HG03460 (cell line): ENCODE measurements around the gene MAP1LC3B.

Source experiments
- ATAC-seq: cut with Tn5 transposase; IDR thresholded peaks from one replicate; pipeline ENCODE4 v1.9.1; 2021; ENCODE audit not compliant: unreplicated experiment

The MAP1LC3B gene

GRCh38 chr16:87425941-87426340, 33.8 kb downstream of the MAP1LC3B start:
- ATAC-seq = no peak

GRCh38 chr16:87426423-87427215, 34.5 kb downstream of the MAP1LC3B start:
- no peak for ATAC-seq

- ATAC-seq = no peak
These were observed 39.8 kb downstream of the MAP1LC3B start for GRCh38 chr16:87431926-87432325.

DNA sequence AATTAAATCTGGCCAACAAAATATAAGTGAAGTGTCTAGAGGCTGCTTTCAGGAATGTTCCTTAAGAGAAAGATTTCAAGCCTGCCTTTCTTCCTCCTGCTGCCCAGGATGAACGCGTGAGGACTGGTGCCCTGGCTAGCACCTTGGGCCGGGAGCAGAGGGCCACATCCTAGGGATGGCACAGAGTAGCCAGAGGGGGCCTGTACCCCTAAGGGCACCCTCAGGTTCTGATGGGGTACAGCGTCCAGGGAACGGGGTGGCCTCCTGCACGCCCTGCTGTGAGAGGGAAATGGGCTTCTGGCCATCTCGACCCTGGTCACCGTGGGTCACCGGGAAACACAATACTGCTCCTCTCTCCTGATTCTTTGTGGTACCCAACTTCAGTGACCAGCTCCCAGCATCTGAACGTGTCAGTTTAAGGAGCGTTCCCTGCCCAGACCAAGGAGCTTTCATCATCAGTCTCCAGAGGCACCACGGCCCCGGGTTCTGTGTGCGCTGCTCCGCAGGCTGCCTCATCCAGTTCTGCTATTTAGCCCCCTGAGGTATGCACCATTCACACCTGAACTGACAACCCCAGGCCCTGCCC, 40.3 kb downstream of the MAP1LC3B start:
- ATAC-seq = no peak

DNA sequence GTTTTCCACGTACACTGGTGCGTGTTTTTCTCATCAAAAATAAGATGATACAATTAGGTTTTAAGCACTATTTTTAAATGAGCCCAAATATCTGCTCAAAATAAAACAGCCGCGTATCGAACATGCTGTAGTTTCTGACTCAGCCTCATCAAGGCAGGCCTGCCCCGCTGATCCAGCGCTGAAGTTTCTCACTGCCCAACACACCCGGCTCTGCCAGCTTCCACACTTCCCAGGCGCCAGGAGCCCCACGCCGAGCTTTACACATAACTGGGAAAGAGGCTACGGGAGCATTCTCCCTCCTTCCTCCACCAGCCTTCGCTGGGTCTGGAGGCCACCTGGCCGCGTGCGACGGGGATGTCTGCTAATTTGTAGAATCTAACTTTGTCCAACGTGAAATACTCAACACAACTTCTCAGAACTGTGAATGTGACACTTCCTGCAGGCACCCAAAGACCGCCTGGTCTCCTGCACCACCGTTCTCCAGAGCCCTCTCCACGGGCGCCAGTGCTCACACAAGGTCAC, 42.1 kb downstream of the MAP1LC3B start:
- no peak for ATAC-seq

DNA sequence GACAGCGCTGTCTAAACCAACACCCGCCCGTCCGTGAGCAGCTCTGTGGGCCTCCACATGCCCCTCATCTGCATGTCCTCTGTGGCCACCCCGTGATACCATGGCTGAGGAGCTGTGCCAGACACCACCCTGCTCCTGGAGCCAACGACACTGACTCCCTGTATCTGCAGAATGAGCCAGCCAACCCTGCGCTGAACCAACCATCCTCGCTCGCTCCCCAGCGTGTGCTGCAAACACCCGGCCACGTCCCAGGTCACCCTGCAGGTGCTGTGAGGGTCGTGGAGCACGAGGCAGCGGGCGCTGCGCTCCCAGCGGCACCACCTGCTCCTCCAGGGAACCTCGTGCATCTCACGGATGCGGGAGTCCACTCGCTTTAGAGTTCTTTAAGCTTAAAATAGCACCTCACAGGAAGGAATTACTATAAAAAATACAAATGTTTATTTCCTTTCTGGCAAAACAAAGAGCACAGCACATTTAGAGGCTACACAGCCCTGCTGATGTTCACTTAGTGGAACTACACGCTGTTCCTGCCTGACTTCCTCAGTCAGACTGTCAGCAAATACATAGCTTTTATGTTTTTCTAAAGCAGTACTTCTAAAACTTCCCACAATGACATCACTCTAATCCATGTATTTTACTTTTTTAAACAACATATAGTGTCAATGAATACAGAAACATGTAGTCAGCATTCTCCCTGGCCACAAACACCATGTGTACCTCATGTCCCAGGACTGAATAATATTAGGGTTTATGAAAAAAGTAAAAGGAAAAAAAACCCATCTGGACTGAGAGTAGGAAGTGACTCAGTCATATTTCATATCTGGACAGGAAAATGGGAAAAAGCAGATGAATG, 43.5 kb downstream of the MAP1LC3B start:
- no peak for ATAC-seq

- ATAC-seq = no peak
These were observed 44.4 kb downstream of the MAP1LC3B start for GRCh38 chr16:87436225-87437172.

- no peak for ATAC-seq
These were observed 45.2 kb downstream of the MAP1LC3B start for GRCh38 chr16:87437327-87437726.

GRCh38 chr16:87437911-87438610, 45.9 kb downstream of the MAP1LC3B start:
- no peak for ATAC-seq

GRCh38 chr16:87438611-87438985, 46.5 kb downstream of the MAP1LC3B start:
- ATAC-seq = no peak

DNA sequence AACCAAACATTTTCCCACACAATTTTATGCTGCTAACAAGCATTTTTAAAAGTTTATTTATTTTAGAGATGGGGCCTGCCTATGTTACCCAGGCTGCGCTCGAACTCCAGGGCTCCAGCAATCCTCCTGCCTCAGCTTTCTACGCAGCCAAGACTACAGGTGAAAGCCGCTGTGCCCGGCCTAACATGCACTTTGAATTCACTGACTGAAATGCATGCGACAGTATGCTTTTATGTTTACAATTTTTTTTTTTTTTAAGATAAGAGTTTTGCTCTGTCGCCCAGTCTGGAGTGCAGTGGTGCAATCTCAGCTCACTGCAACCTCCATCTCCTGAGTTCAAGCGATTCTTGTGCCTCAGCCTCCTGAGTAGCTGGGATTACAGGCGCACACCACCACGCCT, 47.8 kb downstream of the MAP1LC3B start:
- no peak for ATAC-seq

DNA sequence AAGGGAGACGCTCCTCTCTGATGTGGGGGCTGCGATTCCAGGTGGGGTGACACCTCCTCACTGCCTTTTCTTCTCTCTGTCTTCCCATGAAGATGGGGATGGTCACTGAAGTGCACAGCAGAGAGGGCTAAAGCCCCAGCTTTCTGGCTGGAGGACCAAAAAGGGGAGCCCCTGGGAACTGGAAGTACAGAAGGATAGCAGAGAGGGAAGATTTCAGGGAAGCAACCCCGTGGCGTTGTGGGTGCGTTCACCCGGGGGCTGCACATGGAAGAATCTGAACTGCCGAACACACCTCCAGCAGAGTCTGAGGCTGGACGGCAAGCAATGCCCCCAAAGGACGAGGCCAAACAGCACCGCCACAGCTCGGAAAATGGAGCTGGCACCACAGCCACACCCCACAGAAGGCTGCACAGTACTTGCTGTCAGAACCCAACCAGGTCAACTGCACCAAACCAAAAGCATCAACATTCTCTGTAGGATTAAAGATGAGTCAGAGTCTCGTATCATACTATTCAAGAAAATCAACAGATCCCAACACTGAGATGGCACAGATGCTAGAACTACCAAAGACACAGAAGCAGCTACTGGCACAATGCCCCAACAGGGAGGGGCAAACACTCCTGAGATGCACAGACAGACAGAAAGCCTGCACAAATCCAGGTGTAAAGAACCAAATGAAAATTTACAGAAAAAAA, 49.9 kb downstream of the MAP1LC3B start:
- no peak for ATAC-seq

DNA sequence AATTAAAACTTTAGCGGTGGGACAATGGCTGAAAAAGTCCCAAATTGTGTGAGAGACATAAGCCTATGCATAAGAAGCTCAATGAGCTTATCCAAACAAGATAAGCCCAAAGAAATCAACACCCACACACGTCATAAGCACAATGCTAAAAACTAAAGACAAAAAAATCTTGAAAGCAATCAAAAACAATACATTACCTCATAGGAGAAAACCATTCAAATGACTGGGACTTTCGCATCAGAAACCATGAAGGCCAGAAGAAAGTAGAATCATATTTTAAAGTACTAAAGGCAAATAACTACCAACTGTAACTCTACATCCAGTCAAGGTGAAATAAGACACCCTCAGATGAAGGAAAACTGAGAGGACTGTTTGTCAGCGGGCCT, 50.4 kb downstream of the MAP1LC3B start:
- ATAC-seq = no peak

DNA sequence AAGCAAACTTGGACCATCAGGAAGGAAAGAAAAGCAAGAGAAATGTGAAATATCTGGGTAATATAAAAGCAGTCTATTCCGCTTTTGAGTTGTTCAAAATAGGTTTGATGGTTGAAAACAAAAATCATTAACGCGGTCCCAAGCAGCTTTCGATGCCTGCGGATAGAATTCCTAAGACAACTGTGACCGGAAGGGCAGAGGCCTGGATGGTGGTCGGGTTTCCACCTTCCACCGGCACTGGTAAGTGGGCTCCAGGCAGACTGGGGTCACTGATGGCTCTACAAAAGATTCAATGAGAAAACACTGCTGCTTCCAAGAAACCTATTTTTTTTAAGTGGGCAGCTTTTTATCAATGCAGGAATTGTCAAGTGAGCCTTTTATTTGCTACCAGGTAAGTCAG, 50.9 kb downstream of the MAP1LC3B start:
- ATAC-seq = no peak

DNA sequence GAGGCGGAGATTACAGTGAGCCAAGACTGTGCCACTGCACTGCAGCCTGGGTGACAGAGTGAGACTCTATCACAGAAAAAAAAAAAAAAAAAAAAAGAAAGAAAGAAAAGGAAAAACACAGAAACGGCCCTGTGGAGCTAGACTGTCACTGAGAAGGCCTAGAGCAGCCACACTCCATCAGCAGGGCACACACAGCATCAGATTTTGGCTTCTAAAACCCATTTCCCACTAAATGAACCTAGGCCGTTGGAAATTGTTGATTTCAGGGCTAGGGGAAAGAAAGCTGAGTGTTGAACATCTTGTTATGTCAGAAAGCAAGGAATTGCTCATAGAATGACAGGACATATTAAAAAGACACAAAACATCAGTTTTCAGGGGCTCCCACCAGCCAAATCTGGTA, 51.8 kb downstream of the MAP1LC3B start:
- ATAC-seq = no peak

DNA sequence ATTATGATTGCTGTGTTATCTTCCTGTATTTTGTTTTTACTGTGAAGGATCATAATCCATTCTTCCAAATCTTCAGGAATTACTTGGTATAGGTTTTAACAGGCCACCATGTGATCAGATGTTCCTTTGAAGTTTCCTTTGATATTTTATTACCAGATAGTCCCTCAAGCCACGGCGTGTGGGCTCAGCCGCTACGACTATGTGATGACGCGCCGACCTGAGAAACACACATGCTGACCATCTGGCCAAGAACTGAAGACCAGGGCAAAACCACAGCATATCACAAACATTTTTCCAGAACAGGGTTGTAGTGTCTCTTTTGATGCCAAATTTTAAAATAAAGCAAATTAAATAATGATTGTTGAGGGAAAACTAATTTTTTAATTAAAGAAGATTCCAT, 53.4 kb downstream of the MAP1LC3B start:
- ATAC-seq = no peak

DNA sequence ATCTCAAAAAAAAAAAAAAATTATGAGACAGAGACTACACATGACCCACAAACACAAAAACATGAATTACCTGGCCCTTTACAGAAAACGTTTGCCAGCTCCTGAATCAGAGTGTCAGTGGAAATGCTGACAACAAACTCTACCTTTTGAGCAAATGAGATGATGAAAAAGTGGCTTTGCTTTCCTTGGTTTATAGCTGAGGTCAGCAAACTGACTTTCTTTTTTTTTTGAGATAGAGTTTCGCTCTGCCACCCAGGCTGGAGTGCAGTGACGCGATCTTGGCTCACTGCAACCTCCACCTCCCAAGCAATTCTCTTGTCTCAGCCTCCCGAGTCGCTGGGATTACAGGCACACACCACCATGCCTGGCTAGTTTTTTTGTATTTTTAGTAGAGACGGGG, 54.3 kb downstream of the MAP1LC3B start:
- ATAC-seq = no peak

- ATAC-seq = no peak
These were observed 55.2 kb downstream of the MAP1LC3B start for GRCh38 chr16:87447323-87447722.

DNA sequence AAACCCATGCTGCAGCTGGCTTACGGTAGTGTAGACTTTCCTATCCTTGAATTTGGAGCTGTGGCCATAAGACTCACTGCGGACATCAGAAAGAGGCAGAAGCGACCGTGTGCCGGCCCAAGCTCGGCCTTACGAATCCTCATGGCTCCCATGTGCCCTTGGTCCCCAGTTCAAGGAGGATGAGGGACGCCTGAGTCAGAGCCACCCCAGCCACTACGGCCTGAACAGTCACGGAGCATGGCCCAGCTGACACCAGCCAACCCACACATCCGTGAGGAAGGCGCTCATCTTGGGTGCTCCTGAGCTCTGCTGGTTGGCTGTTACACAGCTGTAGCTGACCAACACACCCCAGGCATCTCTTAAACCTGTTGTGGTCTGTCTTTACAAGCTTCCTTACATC, 56.7 kb downstream of the MAP1LC3B start:
- ATAC-seq = no peak
